Measurements from ENCODE around the gene INO80D.
A peak's percentile ranks its signal among the peaks of the same experiment; 100 is the strongest.
"Not testable (repeated sequence)": the region's sequence is repeated elsewhere in the genome, so short reads cannot be mapped to it uniquely, and the experiment has no call there.

Gene INO80D

DNA sequence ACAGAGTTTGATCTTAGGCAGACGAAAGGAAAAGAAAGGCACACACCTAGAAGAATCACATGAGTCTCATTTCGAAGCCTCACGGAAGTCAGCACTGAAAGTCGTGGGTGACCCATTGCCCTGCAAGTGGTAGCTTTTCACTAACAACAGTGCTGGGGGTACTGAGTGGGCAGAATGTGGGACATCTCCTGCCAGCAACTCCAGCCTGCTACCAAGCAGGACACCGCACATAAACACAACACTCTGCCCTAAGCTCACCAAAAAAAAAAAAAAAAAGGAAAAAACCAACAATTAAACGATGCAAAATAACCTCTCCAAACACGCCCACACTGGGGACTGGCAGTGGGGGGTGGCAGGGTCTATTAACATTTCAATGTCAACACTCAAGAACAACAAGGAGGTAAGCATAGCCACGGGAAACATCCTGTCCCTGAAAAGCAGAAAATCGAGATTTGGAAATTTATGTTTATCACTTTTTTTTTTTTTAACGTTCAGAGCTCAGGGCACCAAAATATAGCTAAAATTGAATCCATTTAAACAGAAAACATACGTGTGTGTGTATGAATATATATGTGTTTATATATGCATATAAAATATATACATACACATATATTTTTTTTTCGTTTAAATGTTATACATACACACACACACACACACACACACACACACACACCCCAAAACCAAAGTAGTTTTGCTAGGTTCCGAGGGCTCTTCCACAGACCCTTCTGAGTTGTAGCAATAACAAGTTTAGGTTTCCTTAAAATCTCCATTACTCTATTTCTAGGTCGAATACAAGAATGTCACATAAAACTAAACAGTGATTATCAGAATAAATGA is 2.2 kb downstream of the INO80D start:
- no peak for DNase-seq (ENCODE audit: low spot score)

DNA sequence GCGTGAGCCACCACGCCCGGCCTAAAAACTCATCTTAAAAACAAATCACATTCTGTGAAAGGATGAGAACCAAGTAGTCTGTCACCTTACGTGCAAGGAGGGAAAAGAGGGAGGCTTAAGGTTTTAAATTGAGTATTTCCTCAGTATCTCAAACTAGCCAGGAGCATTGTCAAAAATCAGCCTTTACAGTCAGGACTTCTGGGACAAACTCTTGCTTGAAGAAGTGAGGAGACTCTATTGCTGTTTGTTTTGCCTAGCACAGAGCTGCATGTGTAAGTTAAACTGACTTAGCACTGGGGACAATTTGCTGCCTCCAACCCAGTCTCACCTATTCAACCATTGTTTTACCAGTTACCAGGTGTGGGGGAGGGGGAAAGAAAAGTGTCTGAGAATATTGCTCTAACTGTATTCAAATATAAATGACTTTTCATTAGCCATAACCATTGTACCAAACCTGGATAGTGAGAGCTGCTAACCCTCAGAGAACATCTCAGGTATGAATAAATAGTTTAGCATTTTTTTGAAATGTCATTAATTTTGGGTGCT is 3.6 kb downstream of the INO80D start:
- DNase-seq (ENCODE audit: low spot score) = no peak

DNA sequence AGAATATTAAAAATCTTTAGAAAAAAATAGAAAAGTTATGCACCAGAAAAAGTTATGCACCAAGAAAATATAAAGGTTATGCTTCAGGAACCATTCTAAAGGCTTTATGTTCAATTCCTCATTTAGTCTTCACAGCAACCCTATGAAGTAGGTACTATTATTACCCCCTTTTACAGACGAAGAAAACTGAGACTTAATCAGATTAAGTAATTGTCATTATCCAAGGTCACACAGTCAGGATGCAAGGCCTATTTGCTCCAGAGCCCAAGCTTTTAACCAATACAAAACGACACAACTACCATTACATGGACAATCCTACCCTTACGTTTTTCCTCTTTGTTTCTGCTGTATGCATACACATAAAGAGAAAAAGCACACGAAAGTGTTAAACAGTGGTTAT is 5.0 kb downstream of the INO80D start:
- no peak for DNase-seq (ENCODE audit: low spot score)

DNA sequence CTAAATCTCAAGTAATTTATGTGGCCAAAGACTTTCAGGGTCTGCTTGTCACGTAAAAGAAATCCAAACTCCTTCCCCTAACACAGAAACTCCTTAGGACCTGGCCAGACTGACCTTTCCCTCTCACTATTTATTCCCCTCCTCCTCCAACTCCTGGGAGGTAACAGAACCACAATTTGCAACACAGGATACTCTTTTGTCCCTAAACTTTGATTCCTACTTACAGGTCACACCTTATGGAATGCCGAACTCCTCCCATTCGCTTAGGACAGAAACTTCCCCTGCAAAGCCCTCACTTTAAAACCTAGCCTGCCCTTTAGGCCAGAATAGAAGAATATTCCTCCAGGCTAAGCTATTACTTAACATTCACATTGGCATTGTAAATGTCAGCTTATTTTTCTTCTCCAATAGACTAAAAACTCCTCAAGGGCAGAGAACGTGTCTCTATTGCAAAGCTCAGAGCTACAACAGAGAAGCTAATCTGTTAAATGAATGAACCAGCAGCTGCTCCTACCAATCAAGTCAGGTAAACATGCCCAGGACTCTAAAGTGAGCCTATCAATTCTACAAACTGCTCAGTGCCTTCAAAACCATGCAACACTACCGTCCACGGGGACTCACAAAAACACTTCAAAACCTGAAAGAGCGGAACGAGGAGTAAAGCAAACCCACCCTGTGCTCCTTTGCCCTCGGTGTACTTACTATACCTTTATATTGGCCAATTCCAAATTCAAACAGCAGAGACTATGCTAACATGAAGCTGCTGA is 6.1 kb downstream of the INO80D start:
- DNase-seq (ENCODE audit: low spot score) = no peak

DNA sequence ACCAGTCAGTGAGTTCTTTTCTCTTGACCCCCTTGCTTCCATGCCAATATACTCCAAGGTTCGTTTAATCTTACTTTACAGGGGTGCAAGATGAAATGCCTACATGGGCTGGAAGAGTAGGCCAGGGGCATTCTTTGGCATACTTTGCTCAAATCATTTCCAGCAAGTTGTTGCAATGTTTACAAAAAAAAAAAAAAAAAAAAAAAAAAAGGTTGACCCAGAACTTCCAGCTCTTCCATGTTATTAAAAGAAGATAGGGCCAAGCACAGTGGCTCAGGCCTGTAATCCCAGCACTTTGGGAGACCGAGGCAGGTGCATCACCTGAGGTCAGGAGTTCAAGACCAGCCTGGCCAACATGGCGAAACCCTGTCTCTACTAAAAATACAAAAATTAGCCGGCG is 8.1 kb downstream of the INO80D start:
- DNase-seq (ENCODE audit: low spot score) = not testable (repeated sequence)

DNA sequence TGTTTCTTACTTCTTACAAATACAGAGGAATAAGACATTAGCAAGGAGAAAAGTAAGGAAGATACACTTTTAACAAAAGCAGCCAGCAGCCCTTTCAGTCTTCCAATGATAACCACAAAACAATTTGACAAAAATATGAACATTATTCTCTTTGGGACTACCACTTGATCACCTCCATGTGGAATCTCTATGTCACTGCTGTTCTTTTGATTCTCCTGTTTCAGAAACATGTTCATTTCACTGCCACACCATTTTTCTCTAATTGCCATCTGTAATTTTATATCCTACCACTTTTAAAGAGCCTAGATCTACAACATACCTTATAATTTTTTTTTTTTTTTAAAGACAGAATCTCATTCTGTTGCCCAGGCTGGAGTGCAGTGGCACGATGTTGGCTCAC is 10.9 kb downstream of the INO80D start:
- DNase-seq (ENCODE audit: low spot score) = no peak

DNA sequence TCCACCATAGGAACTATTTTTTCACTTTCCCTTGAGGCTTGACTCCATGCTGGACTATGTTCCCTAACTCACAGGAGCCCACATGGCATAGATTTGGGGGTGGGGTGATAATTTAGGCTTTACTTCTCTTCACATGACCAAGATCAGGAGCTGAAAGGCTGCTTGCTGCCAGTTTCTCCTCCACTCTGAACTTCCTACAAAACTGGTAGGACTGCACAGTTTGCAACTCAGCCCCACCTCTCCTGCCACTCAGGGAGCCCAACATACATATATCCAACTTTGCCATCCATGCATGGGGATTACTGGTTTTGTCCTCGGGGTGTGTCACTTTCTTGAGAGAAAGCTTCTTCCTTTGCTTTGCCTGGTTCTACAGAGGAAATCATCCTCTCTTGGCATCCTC is 14.2 kb downstream of the INO80D start:
- DNase-seq (ENCODE audit: low spot score) = no peak

- DNase-seq (ENCODE audit: low spot score) = no peak
These were observed 16.6 kb downstream of the INO80D start for GRCh38 chr2:206069417-206069816.

GRCh38 chr2:206068207-206068606 is 17.8 kb downstream of the INO80D start:
- DNase-seq (ENCODE audit: low spot score) = no peak

DNA sequence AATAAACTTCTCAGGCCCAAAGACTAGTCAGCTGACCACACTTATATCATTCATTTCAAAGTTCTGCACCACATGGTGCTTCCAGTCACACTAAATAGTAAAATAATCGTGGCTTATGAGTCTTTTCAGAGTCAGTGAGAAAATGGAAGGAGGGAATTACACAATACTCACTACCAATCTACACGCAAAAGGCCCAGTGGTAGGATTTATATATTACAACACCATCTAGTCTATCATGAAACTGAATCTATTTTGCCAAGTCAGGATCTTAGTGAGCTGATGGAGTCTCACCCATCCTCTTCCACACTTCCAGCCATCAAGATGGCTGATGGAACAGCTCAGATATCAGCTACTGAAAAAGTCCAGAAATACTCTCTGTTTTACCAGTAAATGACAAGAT is 21.9 kb downstream of the INO80D start:
- no peak for DNase-seq (ENCODE audit: low spot score)

DNA sequence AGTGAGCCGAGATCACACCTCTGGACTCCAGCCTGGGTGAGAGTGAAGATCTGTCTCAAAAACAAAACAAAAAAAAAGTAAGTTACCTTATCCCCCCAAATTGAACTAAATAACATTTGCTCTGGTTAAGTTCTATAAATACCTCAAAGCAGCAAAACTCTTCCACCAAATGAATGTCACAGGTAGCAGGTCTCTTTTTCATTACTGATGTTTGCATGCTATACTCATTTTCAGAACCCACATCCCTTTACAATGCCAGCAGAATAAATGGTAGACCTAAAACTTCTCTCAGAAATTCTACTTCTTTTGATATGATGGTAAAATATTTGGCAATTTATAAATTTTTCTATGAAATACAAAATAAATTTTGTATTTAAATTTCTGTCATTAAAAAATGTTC is 22.3 kb downstream of the INO80D start:
- DNase-seq (ENCODE audit: low spot score) = no peak

DNA sequence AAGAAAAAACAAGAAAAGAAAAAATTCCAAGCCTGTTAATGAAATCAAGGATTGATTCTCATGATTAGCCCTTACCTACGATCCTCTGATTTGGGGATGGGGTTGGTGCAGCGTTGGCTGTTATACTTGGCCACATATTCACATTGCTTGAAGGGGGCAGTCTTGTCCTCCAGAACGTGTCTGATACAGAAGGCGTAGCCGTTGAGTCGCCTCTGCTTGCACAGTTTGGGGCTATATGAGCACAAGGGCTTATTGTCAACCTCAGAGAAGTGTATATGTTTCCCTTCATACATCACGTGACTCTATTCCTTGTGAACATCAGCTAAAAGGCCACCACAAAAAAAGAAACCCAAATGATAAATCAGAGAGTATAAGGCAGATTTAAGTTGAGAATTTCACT is 23.2 kb downstream of the INO80D start:
- no peak for DNase-seq (ENCODE audit: low spot score)

GRCh38 chr2:206056286-206056685 is 29.7 kb downstream of the INO80D start:
- no peak for DNase-seq (ENCODE audit: low spot score)

DNA sequence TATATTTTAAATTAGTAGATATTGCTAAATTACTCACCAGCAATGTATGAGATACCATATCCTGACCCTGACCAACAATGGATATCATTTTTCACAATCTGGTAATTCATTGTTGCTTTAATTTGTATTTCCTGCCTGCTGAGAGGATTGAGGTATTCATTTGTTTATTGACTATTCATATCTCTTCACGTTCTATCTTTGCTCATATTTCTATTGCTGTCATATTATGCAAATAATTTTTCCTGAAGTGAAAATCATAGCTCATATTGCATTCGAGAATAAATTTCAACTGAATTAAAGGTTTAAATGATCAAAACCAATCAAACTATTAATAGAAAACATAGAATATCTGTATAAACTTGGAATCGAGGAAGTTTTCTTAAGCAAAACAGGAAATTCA is 31.0 kb downstream of the INO80D start:
- DNase-seq (ENCODE audit: low spot score) = no peak

DNA sequence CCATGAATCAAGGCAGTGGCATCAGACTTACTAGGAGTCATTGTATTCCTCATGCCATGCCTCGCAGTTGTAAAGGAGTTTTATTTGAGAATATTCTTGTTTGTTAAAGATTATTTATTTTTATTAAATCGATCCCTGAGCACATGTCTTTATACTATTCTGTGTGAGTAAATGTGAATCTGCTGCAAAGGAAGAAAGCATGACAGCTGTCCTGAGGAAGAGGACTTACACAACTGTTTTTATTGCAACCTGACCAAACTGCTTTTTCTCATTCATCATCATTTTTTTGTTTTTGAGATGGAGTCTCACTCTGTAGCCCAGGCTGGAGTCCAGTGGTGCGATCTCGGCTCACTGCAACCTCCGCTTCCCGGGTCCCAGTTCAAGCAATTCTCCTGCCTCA is 34.1 kb downstream of the INO80D start:
- no peak for DNase-seq (ENCODE audit: low spot score)

- DNase-seq (ENCODE audit: low spot score) = no peak
These were observed 36.6 kb downstream of the INO80D start for GRCh38 chr2:206049392-206049791.

- no peak for DNase-seq (ENCODE audit: low spot score)
These were observed 40.7 kb downstream of the INO80D start for GRCh38 chr2:206045251-206045650.

GRCh38 chr2:206040525-206040924 is 45.4 kb downstream of the INO80D start:
- no peak for DNase-seq (ENCODE audit: low spot score)

- not testable (repeated sequence) for DNase-seq (ENCODE audit: low spot score)
These were observed 50.6 kb downstream of the INO80D start for GRCh38 chr2:206035393-206035792.

DNA sequence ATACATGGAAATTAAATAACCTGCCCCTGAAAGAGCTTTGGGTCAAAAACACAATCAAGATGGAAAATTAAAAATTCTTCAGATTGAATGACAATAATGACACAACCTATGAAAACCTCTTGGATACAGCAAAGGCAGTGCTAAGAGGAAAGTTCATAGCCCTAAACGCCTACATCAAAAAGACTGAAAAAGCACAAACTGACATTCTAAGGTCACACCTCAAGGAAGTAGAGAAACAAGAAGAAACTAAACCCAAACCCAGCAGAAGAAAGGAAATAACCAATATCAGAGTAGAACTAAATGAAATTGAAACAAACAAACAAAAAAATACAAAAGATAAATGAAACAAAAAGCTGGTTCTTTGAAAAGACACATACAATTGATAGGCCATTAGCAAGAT is 52.5 kb downstream of the INO80D start:
- not testable (repeated sequence) for DNase-seq (ENCODE audit: low spot score)

- no peak for DNase-seq (ENCODE audit: low spot score)
These were observed 53.9 kb downstream of the INO80D start for GRCh38 chr2:206031950-206032567.

DNA sequence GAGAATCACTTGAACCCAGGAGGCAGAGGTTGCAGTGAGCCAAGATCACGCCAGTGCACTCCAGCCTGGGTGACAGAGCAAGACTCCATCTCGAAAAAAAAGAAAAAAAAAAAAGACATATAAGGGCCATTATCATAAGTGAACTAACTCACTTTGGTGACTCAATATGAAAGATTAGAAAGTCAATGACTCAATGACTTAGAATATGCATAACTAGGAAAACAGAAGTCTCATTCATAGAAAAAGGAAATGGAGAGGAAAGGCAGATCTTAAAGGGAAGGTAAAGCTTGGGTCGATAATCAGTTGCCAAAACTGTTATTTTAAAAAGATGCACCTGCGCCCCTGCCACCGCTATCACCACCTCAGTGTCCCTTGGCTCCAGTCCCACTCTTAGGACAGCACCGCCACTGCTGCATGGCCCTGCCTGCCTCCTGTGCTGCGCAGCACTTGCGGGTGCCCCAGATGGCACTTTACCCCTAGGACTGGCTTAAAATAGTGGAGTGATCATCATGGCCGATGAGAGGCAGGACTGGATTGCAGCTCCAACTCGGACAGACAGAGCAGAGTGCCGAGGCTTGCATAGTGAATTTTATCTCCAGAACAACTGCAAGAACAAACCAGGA is 54.7 kb downstream of the INO80D start:
- DNase-seq (ENCODE audit: low spot score) = peak; percentile 7
